IMR-90 (cell line): ENCODE data around the gene TPO. TPM values are rescaled to one million over a fixed set of nuclear protein-coding genes. Genes with fewer than 3 reads are reported as not detected.

ENCODE experiments used
- ATAC-seq: fragments of 200-7000 bp; cut with Tn5 transposase; 2 replicates; pipeline ENCODE4 v1.9.1; 2020; ENCODE audit warnings: low read depth, mild to moderate bottlenecking, moderate library complexity
- BruUV-seq: library from RNA; stranded (reverse); fragments of 400-500 nt; replicated peaks from 2 replicates; lab custom pipeline; 2021; lab: Mats Ljungman, UMichigan
- CTCF ChIA-PET: fragments of 300-600 bp; formaldehyde crosslinking; extraction: SDS; loops from one replicate; lab custom pipeline; 2021; ENCODE audit warnings: antibody characterized with exemption; lab: Yijun Ruan, JAX
- POLR2A ChIA-PET: fragments of 300-600 bp; sonication (Branson Sonifier 250); formaldehyde crosslinking; loops from one replicate; lab custom pipeline; 2022; ENCODE audit warnings: antibody characterized with exemption; ENCODE audit not compliant: unreplicated experiment; lab: Charles Lee
- DNase-seq: peaks from one replicate; pipeline ENCODE4 v3.0.0; 2013
- H2AFZ ChIP-seq: replicated peaks from 2 replicates; pipeline ENCODE3; 2013; ENCODE audit warnings: low read length, mild to moderate bottlenecking; ENCODE audit not compliant: poor library complexity
- H2AK5ac ChIP-seq: 2 replicates; pipeline ENCODE4 v1.6.1; 2013; ENCODE audit warnings: low read depth, low read length, inconsistent platforms
- H2AK9ac ChIP-seq: replicated peaks from 2 replicates; pipeline ENCODE3; 2013; ENCODE audit warnings: mild to moderate bottlenecking, low read depth, low read length, moderate library complexity; ENCODE audit not compliant: poor library complexity
- H2BK120ac ChIP-seq: 2 replicates; pipeline ENCODE4 v1.6.1; 2013; ENCODE audit warnings: low read depth, low read length, inconsistent platforms
- H2BK15ac ChIP-seq: 3 replicates; pipeline ENCODE4 v1.6.1; 2013; ENCODE audit warnings: low read depth, low read length, inconsistent platforms
- H2BK20ac ChIP-seq: 2 replicates; pipeline ENCODE4 v1.6.1; 2013; ENCODE audit warnings: low read depth, mild to moderate bottlenecking, inconsistent platforms, low read length, moderate library complexity
- H2BK5ac ChIP-seq: 2 replicates; pipeline ENCODE4 v1.6.1; 2013; ENCODE audit warnings: mild to moderate bottlenecking, low read depth, low read length, inconsistent platforms; ENCODE audit not compliant: poor library complexity, severe bottlenecking
- H3K14ac ChIP-seq: replicated peaks from 2 replicates; pipeline ENCODE4 v1.6.1; 2013; ENCODE audit warnings: low read depth, low read length, inconsistent platforms
- H3K18ac ChIP-seq: 2 replicates; pipeline ENCODE4 v1.6.1; 2013; ENCODE audit warnings: low read depth, low read length, control low read depth
- H3K23ac ChIP-seq: 2 replicates; pipeline ENCODE4 v1.6.1; 2013; ENCODE audit warnings: low read depth, low read length, inconsistent platforms
- H3K27ac ChIP-seq: 2 replicates; pipeline ENCODE4 v1.5.1; 2013; ENCODE audit warnings: mild to moderate bottlenecking, control low read depth, low read length; ENCODE audit not compliant: insufficient read depth
- H3K27me3 ChIP-seq: 2 replicates; pipeline ENCODE4 v1.6.1; 2013; ENCODE audit warnings: low read length; ENCODE audit not compliant: control insufficient read depth, insufficient read depth
- H3K36me3 ChIP-seq: 2 replicates; pipeline ENCODE4 v1.6.1; 2013; ENCODE audit warnings: low read length, mixed read lengths; ENCODE audit not compliant: control insufficient read depth, insufficient read depth
- H3K4ac ChIP-seq: 2 replicates; pipeline ENCODE4 v1.6.1; 2013; ENCODE audit warnings: low read depth, low read length, inconsistent platforms
- H3K4me1 ChIP-seq: 2 replicates; pipeline ENCODE4 v1.6.1; 2013; ENCODE audit warnings: low read length, mixed read lengths; ENCODE audit not compliant: control insufficient read depth, insufficient read depth
- H3K4me2 ChIP-seq: 2 replicates; pipeline ENCODE4 v1.6.1; 2013; ENCODE audit warnings: low read depth, mild to moderate bottlenecking, control low read depth, low read length, moderate library complexity
- H3K4me3 ChIP-seq: 2 replicates; pipeline ENCODE4 v1.5.1; 2013; ENCODE audit warnings: low read depth, mild to moderate bottlenecking, control low read depth, low read length, moderate library complexity; ENCODE audit not compliant: insufficient read depth
- H3K56ac ChIP-seq: 2 replicates; pipeline ENCODE4 v1.6.1; 2013; ENCODE audit warnings: low read length, inconsistent platforms; ENCODE audit not compliant: insufficient read depth; ENCODE audit errors: extremely low read depth
- H3K79me1 ChIP-seq, 2 experiments: 2 replicates each; pipeline ENCODE4 v1.6.1; 2013; ENCODE audit warnings: low read length in 2 of 2, inconsistent platforms in 1 of 2, low read depth in 1 of 2
- H3K9ac ChIP-seq: 2 replicates; pipeline ENCODE4 v1.6.1; 2013; ENCODE audit warnings: low read depth, low read length, control low read depth
- H3K9me1 ChIP-seq: 2 replicates; pipeline ENCODE4 v1.6.1; 2013; ENCODE audit warnings: low read length, inconsistent platforms; ENCODE audit not compliant: insufficient read depth
- H3K9me3 ChIP-seq: 2 replicates; pipeline ENCODE4 v1.6.1; 2013; ENCODE audit warnings: low read length; ENCODE audit not compliant: control insufficient read depth, insufficient read depth
- H4K20me1 ChIP-seq: 2 replicates; pipeline ENCODE4 v1.6.1; 2013; ENCODE audit warnings: low read length, inconsistent platforms; ENCODE audit not compliant: insufficient read depth
- H4K5ac ChIP-seq: 2 replicates; pipeline ENCODE4 v1.6.1; 2013; ENCODE audit warnings: mild to moderate bottlenecking, low read depth, low read length, control low read depth
- H4K8ac ChIP-seq, 2 experiments: 2 replicates each; pipeline ENCODE4 v1.6.1; 2013; ENCODE audit warnings: low read depth in 2 of 2, low read length in 2 of 2, control low read depth in 1 of 2, inconsistent platforms in 1 of 2
- H4K91ac ChIP-seq: 2 replicates; pipeline ENCODE4 v1.6.1; 2013; ENCODE audit warnings: low read depth, low read length, inconsistent platforms; ENCODE audit not compliant: insufficient read depth
- CEBPB ChIP-seq: IDR thresholded peaks from 2 replicates; pipeline ENCODE4 v1.6.1; 2012; ENCODE audit warnings: low read depth, low read length, improper control_type of control experiment
- ELK1 ChIP-seq: fragments of 150-350 bp; IDR thresholded peaks from 2 replicates; pipeline ENCODE4 v1.6.1; 2016; ENCODE audit warnings: low read depth, mild to moderate bottlenecking, low read length, moderate library complexity, borderline replicate concordance
- NFE2L2 ChIP-seq: fragments of 150-350 bp; IDR thresholded peaks from 2 replicates; pipeline ENCODE4 v1.6.1; 2016; ENCODE audit warnings: low read depth, mild to moderate bottlenecking, low read length
- RAD21 ChIP-seq: IDR thresholded peaks from 2 replicates; pipeline ENCODE4 v1.6.1; 2012; ENCODE audit warnings: low read length, improper control_type of control experiment
- USF2 ChIP-seq: fragments of 150-350 bp; IDR thresholded peaks from 2 replicates; pipeline ENCODE4 v1.6.1; 2017; ENCODE audit warnings: mild to moderate bottlenecking, antibody characterized with exemption, low read length, low read depth
- WGBS, 2 experiments: methylation state at CpG; one replicate each; pipeline versions ENCODE4 v1.1.5 to v1.1.7; 2013; ENCODE audit warnings: missing lambda C conversion rate in 2 of 2; ENCODE audit not compliant: insufficient read length in 1 of 2; ENCODE audit errors: extremely low coverage in 2 of 2; 5-methylcytosine and 5-hydroxymethylcytosine counted together
- dilution Hi-C: fragments of 300-500 bp; cut with HindIII; formaldehyde crosslinking; loops from one replicate; pipeline ENCODE4 v1.14.3; 2018; ENCODE audit warnings: low sequenced_read_pairs; ENCODE audit not compliant: unreplicated experiment
- in situ Hi-C: fragments of 300-500 bp; cut with MboI; formaldehyde crosslinking; loops from 3 replicates; pipeline ENCODE4 v1.14.3; 2019; ENCODE audit warnings: low sequenced_read_pairs, inconsistent platforms, mixed read lengths
- intact Hi-C: fragments of 100-400 bp; cut with micrococcal nuclease; formaldehyde crosslinking; loops from 2 replicates; pipeline ENCODE4 v1.10.0; 2022
- polyA plus RNA-seq, 3 experiments: library from polyadenylated mRNA; depleted of rRNA; stranded (reverse); fragments of >200 nt; gene quantifications; 2 replicates each; pipeline ENCODE4 v1.2.3, GENCODE V29; 2012; ENCODE audit warnings: low replicate concordance in 1 of 3
- total RNA-seq: library from RNA; depleted of rRNA; stranded (reverse); fragments of >200 nt; gene quantifications from 2 replicates; pipeline ENCODE4 v1.2.3, GENCODE V29; 2012

TPO gene
- total and polyA plus RNA-seq, 2 of the 4 experiments (the other 2 are of a cell fraction) = not detected

- Histone ChIP-seq H2BK120ac (no peak overlapping the region), H3K56ac (no peak overlapping the region), H2BK15ac (no peak overlapping the region), H3K14ac (no peak overlapping the region), H3K23ac (no peak overlapping the region), H2BK20ac (no peak overlapping the region), H3K9me1 (peaks cover 6% of the 10 kb centered on the region), H3K9ac (no peak overlapping the region), H2AK5ac (no peak overlapping the region), H3K36me3 (no peaks in the 10 kb centered on the region), H4K8ac (no peak overlapping the region), H3K9me3 (no peaks in the 10 kb centered on the region), H3K4me1 (peaks cover 7% of the 10 kb centered on the region; the same call in 1 of the 2 replicates), H4K5ac (no peak overlapping the region), H4K20me1 (no peaks in the 10 kb centered on the region), H3K27ac (no peak overlapping the region), H4K91ac (no peak overlapping the region), H3K4me3 (no peak overlapping the region), H3K18ac (no peak overlapping the region), H2AK9ac (no peak overlapping the region), H2AFZ (no peak overlapping the region), H2BK5ac (no peak overlapping the region), H3K79me1 (no peaks in the 10 kb centered on the region), H3K4ac (no peak overlapping the region), H3K4me2 (no peak overlapping the region), H3K27me3 (peaks cover 2% of the 10 kb centered on the region; the same call in 1 of the 2 replicates)
- in situ Hi-C loops = loop anchor here (10.0 kb wide), 4 partner anchors 576 to 1296 kb away; no protein-coding TSS in a partner anchor
- dilution Hi-C loops = no loop called here
- DNase-seq = no peak
- no TSS peak for BruUV-seq
- POLR2A ChIA-PET = no interaction called here
- TF ChIP-seq NFE2L2 = no peak
- no peak for TF ChIP-seq RAD21
- no peak for TF ChIP-seq CEBPB
- no peak for TF ChIP-seq ELK1
- no peak for TF ChIP-seq USF2
- CTCF ChIA-PET = no interaction called here
- intact Hi-C loops = loop anchor here (10.0 kb wide), 2 partner anchors 396 to 486 kb away; no protein-coding TSS in a partner anchor
- WGBS, 2 experiments = 50% methylated on average over 2 of the region's 25 CpGs; no CpG with 5 or more reads in 1 of the 2 experiments
- no peak for ATAC-seq
These were observed 127.2 kb downstream of the TPO start for GRCh38 chr2:1540481-1540880.
